ENCODE measurements around the gene PERM1.

GRCh38 chr1:942411-942821 is 39.5 kb downstream of the PERM1 start:
- TF ChIP-seq EZH2phosphoT487 (IDR thresholded peaks at IDR 0.05; ENCODE audit: insufficient read depth, low read depth) = no peak
- no peak for TF ChIP-seq EZH2 (IDR thresholded peaks at IDR 0.05; ENCODE audit: insufficient read depth, poor library complexity, severe bottlenecking)

All from GM23248 (cell line).